Testis (tissue), 2 donors: ENCODE data around the gene MYEOV.

Source experiments
- POLR2A ChIP-seq: fragments of 450-650 bp; IDR thresholded peaks from one replicate; pipeline ENCODE4 v1.6.1; 2017; ENCODE audit warnings: antibody characterized with exemption, mild to moderate bottlenecking, moderate library complexity
- TF ChIP-seq, protein P1 (sequence below), 3 experiments: fragments of 450-650 bp in 2 of 3; fragments of 200-600 bp in 1 of 3; sonication (generic) in 1 of 3; IDR thresholded peaks; one replicate each; pipeline ENCODE4 v1.5.1; 2016 to 2019; ENCODE audit warnings: antibody characterized with exemption in 3 of 3, mild to moderate bottlenecking in 2 of 3, moderate library complexity in 1 of 3

- TF ChIP-seq, protein P1, sequence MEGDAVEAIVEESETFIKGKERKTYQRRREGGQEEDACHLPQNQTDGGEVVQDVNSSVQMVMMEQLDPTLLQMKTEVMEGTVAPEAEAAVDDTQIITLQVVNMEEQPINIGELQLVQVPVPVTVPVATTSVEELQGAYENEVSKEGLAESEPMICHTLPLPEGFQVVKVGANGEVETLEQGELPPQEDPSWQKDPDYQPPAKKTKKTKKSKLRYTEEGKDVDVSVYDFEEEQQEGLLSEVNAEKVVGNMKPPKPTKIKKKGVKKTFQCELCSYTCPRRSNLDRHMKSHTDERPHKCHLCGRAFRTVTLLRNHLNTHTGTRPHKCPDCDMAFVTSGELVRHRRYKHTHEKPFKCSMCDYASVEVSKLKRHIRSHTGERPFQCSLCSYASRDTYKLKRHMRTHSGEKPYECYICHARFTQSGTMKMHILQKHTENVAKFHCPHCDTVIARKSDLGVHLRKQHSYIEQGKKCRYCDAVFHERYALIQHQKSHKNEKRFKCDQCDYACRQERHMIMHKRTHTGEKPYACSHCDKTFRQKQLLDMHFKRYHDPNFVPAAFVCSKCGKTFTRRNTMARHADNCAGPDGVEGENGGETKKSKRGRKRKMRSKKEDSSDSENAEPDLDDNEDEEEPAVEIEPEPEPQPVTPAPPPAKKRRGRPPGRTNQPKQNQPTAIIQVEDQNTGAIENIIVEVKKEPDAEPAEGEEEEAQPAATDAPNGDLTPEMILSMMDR (IDR thresholded peaks at IDR 0.05): no peak
- no peak for TF ChIP-seq POLR2A
Measured at GRCh38 chr11:69272831-69273485, 21.0 kb upstream of the MYEOV start.
